GM23338 (cell line): ENCODE results near the gene AFAP1L2. TPM values are rescaled to one million over a fixed set of nuclear protein-coding genes. Genes with fewer than 3 reads are reported as not detected.

Experiments
- ATAC-seq: fragments of 200-7000 bp; cut with Tn5 transposase; 3 replicates; pipeline ENCODE4 v1.9.1; 2020
- DNase-seq: peaks from one replicate; pipeline ENCODE4 v3.0.0-alpha.2; 2015; ENCODE audit warnings: low spot score
- H2AFZ ChIP-seq: fragments of 200-600 bp; sonication (generic); 2 replicates; pipeline ENCODE4 v1.8.0; 2016; ENCODE audit warnings: antibody characterized with exemption, mild to moderate bottlenecking, moderate library complexity
- H3F3A ChIP-seq: fragments of 200-600 bp; sonication (generic); replicated peaks from 2 replicates; pipeline ENCODE4 v1.8.0; 2017; ENCODE audit warnings: antibody characterized with exemption, mixed run types, low read depth
- H3K27ac ChIP-seq: fragments of 200-600 bp; sonication (generic); 2 replicates; pipeline ENCODE4 v1.6.1; 2016; ENCODE audit warnings: low read depth
- H3K27me3 ChIP-seq: fragments of 200-600 bp; sonication (generic); 2 replicates; pipeline ENCODE4 v1.8.0; 2016; ENCODE audit warnings: mild to moderate bottlenecking, mixed run types, moderate library complexity; ENCODE audit not compliant: insufficient read depth
- H3K36me3 ChIP-seq: fragments of 200-600 bp; sonication (generic); 2 replicates; pipeline ENCODE4 v1.8.0; 2016; ENCODE audit warnings: mild to moderate bottlenecking; ENCODE audit not compliant: insufficient read depth
- H3K4me1 ChIP-seq: fragments of 200-600 bp; sonication (generic); 2 replicates; pipeline ENCODE4 v1.8.0; 2016; ENCODE audit warnings: mild to moderate bottlenecking, moderate library complexity; ENCODE audit not compliant: insufficient read depth
- H3K4me2 ChIP-seq: fragments of 200-600 bp; sonication (generic); 2 replicates; pipeline ENCODE4 v1.7.1; 2017; ENCODE audit warnings: mixed run types
- H3K4me3 ChIP-seq: fragments of 200-600 bp; sonication (generic); 2 replicates; pipeline ENCODE4 v1.6.1; 2016; ENCODE audit warnings: mixed run types
- H3K79me2 ChIP-seq: fragments of 200-600 bp; sonication (generic); replicated peaks from 2 replicates; pipeline ENCODE4 v1.8.0; 2017; ENCODE audit warnings: mild to moderate bottlenecking; ENCODE audit not compliant: insufficient read depth
- H3K9me2 ChIP-seq: fragments of 200-600 bp; sonication (generic); 2 replicates; pipeline ENCODE4 v1.8.0; 2017; ENCODE audit not compliant: insufficient read depth
- H4K20me1 ChIP-seq: fragments of 200-600 bp; sonication (generic); replicated peaks from 2 replicates; pipeline ENCODE4 v1.8.0; 2017; ENCODE audit warnings: mild to moderate bottlenecking; ENCODE audit not compliant: insufficient read depth
- H3K27ac Mint-ChIP-seq: 2 replicates; pipeline ENCODE4 v1.8.0; 2020; ENCODE audit warnings: inconsistent platforms, mild to moderate bottlenecking, moderate library complexity, mixed read lengths
- H3K27me3 Mint-ChIP-seq: 3 replicates; pipeline ENCODE4 v1.8.0; 2022; ENCODE audit warnings: low read depth, mild to moderate bottlenecking, moderate library complexity, mixed read lengths, inconsistent platforms; ENCODE audit not compliant: insufficient read depth, poor library complexity
- H3K36me3 Mint-ChIP-seq: 3 replicates; pipeline ENCODE4 v1.8.0; 2021; ENCODE audit warnings: low read depth, mild to moderate bottlenecking, inconsistent platforms, moderate library complexity, mixed read lengths
- H3K4me1 Mint-ChIP-seq: 3 replicates; pipeline ENCODE4 v1.8.0; 2020; ENCODE audit warnings: mild to moderate bottlenecking, inconsistent platforms, mixed read lengths
- H3K4me3 Mint-ChIP-seq: 3 replicates; pipeline ENCODE4 v1.8.0; 2021; ENCODE audit warnings: moderate library complexity, mild to moderate bottlenecking, inconsistent platforms, mixed read lengths
- H3K9me3 Mint-ChIP-seq: 3 replicates; pipeline ENCODE4 v1.8.0; 2020; ENCODE audit warnings: moderate library complexity, mild to moderate bottlenecking, inconsistent platforms, mixed read lengths
- CREB1 ChIP-seq: fragments of 250-450 bp; sonication (Bioruptor Pico); IDR thresholded peaks from 2 replicates; pipeline ENCODE4 v1.5.0; 2020; ENCODE audit warnings: low read depth, mild to moderate bottlenecking, moderate library complexity
- CTCF ChIP-seq, 2 experiments: fragments of 200-600 bp in 1 of 2; sonication (generic) in 1 of 2; conservative IDR thresholded peaks; 2 replicates each; pipeline versions ENCODE4 v1.5.1 to v1.6.1; 2016 to 2017; ENCODE audit warnings: antibody characterized with exemption in 2 of 2, low read depth in 2 of 2, mild to moderate bottlenecking in 2 of 2, moderate library complexity in 1 of 2
- ETS1 ChIP-seq: IDR thresholded peaks from 2 replicates; pipeline ENCODE4 v1.6.1; 2016; ENCODE audit warnings: antibody characterized with exemption
- EZH2 ChIP-seq: fragments of 200-600 bp; sonication (generic); IDR thresholded peaks from one replicate; pipeline ENCODE4 v1.8.0; 2017; ENCODE audit warnings: antibody characterized with exemption, mild to moderate bottlenecking, low read depth; ENCODE audit not compliant: unreplicated experiment
- EZH2phosphoT487 ChIP-seq: fragments of 200-600 bp; sonication (generic); IDR thresholded peaks from one replicate; pipeline ENCODE4 v1.8.1; 2018; ENCODE audit warnings: antibody characterized with exemption; ENCODE audit not compliant: unreplicated experiment
- JUNB ChIP-seq: IDR thresholded peaks from one replicate; pipeline ENCODE4 v1.6.1; 2016; ENCODE audit warnings: antibody characterized with exemption; ENCODE audit not compliant: unreplicated experiment
- NANOG ChIP-seq: IDR thresholded peaks from 2 replicates; pipeline ENCODE4 v1.6.1; 2016; ENCODE audit warnings: antibody characterized with exemption, borderline replicate concordance
- POLR2AphosphoS5 ChIP-seq: IDR thresholded peaks from 2 replicates; pipeline ENCODE4 v1.6.1; 2016; ENCODE audit warnings: antibody characterized with exemption, low read depth
- REST ChIP-seq: IDR thresholded peaks from one replicate; pipeline ENCODE4 v1.6.1; 2018; ENCODE audit warnings: antibody characterized with exemption; ENCODE audit not compliant: unreplicated experiment
- STAT1 ChIP-seq: IDR thresholded peaks from one replicate; pipeline ENCODE4 v1.6.1; 2016; ENCODE audit warnings: antibody characterized with exemption; ENCODE audit not compliant: unreplicated experiment
- ZNF114 ChIP-seq: fragments of 250-450 bp; sonication (Bioruptor Pico); IDR thresholded peaks from 2 replicates; pipeline ENCODE4 v1.5.0; 2020; ENCODE audit warnings: mild to moderate bottlenecking, moderate library complexity
- ZNF331 ChIP-seq: fragments of 250-450 bp; sonication (Bioruptor Pico); IDR thresholded peaks from 2 replicates; pipeline ENCODE4 v1.5.0; 2020; ENCODE audit warnings: low read depth, mild to moderate bottlenecking, moderate library complexity
- ZNF462 ChIP-seq: fragments of 250-450 bp; sonication (Bioruptor Pico); IDR thresholded peaks from 2 replicates; pipeline ENCODE4 v1.5.0; 2020; ENCODE audit warnings: mild to moderate bottlenecking, moderate library complexity
- polyA plus RNA-seq: library from polyadenylated mRNA; unstranded; fragments of >200 nt; fragmentation: Nextera tagmentation; extraction: Ambion mirVana; gene quantifications from 2 replicates; pipeline ENCODE4 v1.2.1, GENCODE V29; 2016
- total RNA-seq: library from RNA; depleted of rRNA; stranded (reverse); fragments of >200 nt; shearing (Covaris generic); gene quantifications from 2 replicates; pipeline ENCODE4 v1.2.3, GENCODE V29; 2014

The AFAP1L2 gene
- total and polyA plus RNA-seq, 2 experiments from 2014 or later: 2.3 to 6.5 TPM

GRCh38 chr10:114362826-114363355 is 41.4 kb downstream of the AFAP1L2 start:
- Histone ChIP-seq H3K79me2 (no peaks in the 10 kb centered on the region), H3K36me3 (no peaks in the 10 kb centered on the region), H3K4me3 (no peak overlapping the region), H3K4me2 (no peak overlapping the region), H3F3A (no peaks in the 10 kb centered on the region), H3K4me1 (no peaks in the 10 kb centered on the region), H3K27ac (no peak overlapping the region), H3K9me2 (peaks cover 6% of the 10 kb centered on the region; the same call in 1 of the 2 replicates), H3K27me3 (no peaks in the 10 kb centered on the region), H4K20me1 (no peaks in the 10 kb centered on the region), H2AFZ (no peak overlapping the region)
- Mint-ChIP-seq H3K36me3 (no peaks in the 10 kb centered on the region), H3K27ac (no peak overlapping the region), H3K4me3 (no peak overlapping the region), H3K4me1 (peaks cover 22% of the 10 kb centered on the region), H3K9me3 (no peaks in the 10 kb centered on the region), H3K27me3 (peaks cover 2% of the 10 kb centered on the region)
- ATAC-seq (no peak), DNase-seq (no peak)
- TF ChIP-seq POLR2AphosphoS5 (no peak), CTCF (conservative IDR thresholded peaks at IDR 0.05; ENCODE audit: low read depth in 2 of 2) (no peak), EZH2phosphoT487 (no peak), REST (no peak), STAT1 (no peak), ZNF114 (no peak), JUNB (no peak), EZH2 (no peak), CREB1 (CRISPR knock-in tag) (no peak), ZNF462 (CRISPR knock-in tag) (no peak), NANOG (no peak), ZNF331 (CRISPR knock-in tag) (no peak), ETS1 (no peak)
